Muscle layer of colon (tissue), 2 donors: Measurements from ENCODE around the gene NCOA5.
A peak's percentile ranks its signal among the peaks of the same experiment; 100 is the strongest.

ENCODE experiments used
- H3K27ac ChIP-seq: one replicate; pipeline ENCODE4 v1.7.0; 2013; ENCODE audit warnings: low read depth, mild to moderate bottlenecking, low read length, moderate library complexity
- H3K27me3 ChIP-seq, 2 donors: one replicate each; pipeline ENCODE4 v1.7.0; 2013; ENCODE audit warnings: low read length in 2 of 2, mild to moderate bottlenecking in 2 of 2; ENCODE audit not compliant: insufficient read depth in 2 of 2, control insufficient read depth in 1 of 2
- H3K36me3 ChIP-seq: one replicate; pipeline ENCODE4 v1.7.0; 2013; ENCODE audit warnings: mild to moderate bottlenecking, low read length; ENCODE audit not compliant: insufficient read depth
- H3K4me1 ChIP-seq: one replicate; pipeline ENCODE4 v1.7.0; 2013; ENCODE audit warnings: mild to moderate bottlenecking, low read length; ENCODE audit not compliant: insufficient read depth
- H3K4me3 ChIP-seq, 2 donors: one replicate each; pipeline ENCODE4 v1.7.0; 2013; ENCODE audit warnings: low read length in 2 of 2, low read depth in 1 of 2, mild to moderate bottlenecking in 1 of 2, moderate library complexity in 1 of 2
- H3K9ac ChIP-seq: one replicate; pipeline ENCODE4 v1.7.0; 2013; ENCODE audit warnings: low read length
- H3K9me3 ChIP-seq: one replicate; pipeline ENCODE4 v1.7.0; 2013; ENCODE audit warnings: mild to moderate bottlenecking, low read length
- donor health status: abdominal sarcoma.
- donor health status: Adenocarcinoma of cecum.

NCOA5 gene

DNA sequence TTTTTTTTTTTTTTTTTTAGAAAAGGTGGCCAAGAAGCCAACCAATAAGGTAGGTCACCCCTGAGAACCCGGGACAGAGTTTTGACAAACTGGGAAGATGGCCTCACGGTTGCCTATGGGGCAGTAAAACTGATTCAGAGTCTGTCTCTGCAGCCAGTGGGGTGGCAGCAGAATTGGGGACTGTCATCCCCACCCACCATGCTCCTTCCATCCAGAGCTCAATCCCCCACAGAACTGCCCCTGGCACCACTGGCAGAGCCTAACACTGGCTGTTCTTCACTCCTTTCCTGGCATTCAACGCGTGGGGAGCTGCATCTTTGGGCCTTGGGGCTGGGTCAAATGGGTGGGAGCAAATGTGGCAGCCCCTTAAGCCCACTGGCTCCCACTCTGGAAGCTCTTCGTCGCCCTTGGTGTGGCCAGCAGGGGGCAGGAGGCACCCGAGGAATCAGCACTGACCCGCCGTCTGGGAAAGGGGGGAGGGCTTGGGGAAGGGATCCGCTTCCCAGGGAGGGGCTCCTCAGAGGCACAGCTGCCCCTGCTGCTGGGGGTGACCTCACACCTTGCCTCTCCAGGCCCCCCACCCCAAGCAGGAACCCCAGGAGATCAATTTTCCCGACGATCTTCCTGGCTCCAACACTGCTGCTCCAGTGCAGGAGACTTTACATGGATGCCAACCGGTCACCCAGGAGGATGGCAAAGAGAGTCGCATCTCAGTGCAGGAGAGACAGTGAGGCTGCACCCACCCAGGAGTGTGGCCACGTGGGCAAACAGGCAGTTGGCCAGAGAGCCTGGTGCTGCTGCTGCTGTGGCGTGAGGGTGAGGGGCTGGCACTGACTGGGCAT, 38.8 kb upstream of the NCOA5 start:
- no peak overlapping the region for H3K9ac ChIP-seq
- no peaks in the 10 kb centered on the region for H3K4me1 ChIP-seq
- peaks cover 0 to 10% of the 10 kb centered on the region in 2 donors for H3K27me3 ChIP-seq
- no peak overlapping the region for H3K4me3 ChIP-seq
- peaks cover 14% of the 10 kb centered on the region for H3K36me3 ChIP-seq
- H3K9me3 ChIP-seq: no peaks in the 10 kb centered on the region
- no peak overlapping the region for H3K27ac ChIP-seq

DNA sequence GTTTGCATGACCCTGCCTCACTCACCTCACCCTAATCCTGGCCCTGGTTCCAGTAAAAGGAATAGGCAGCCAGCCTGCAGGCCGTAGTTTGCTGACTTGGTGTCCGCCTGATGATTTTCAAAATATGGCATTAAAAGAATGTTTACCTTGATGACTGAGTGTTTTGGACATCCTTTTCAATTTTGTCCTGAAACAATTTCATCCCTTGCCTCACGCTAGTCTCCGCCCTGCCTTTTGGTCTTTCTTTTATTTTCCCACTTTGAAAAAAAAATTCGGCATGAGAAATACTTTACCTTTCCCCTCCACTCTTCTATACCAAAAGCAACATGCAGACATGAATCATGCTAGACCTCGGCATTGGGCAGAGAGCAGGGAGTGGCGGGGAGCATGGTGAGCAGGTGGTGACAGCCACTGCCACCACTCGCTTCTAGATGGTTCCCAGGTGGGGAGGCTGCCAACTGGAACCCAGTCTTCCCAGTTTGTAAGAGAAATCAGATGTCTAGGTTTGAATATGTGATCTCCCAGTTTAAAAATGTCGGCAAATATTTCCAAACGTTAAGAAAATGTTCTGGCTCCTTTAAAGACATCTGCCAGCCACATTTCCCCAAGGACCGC, 37.7 kb upstream of the NCOA5 start:
- H3K36me3 ChIP-seq: peaks cover 14% of the 10 kb centered on the region
- H3K27me3 ChIP-seq: peaks cover 0 to 2% of the 10 kb centered on the region in 2 donors
- no peaks in the 10 kb centered on the region for H3K4me1 ChIP-seq
- no peaks in the 10 kb centered on the region for H3K9me3 ChIP-seq
- H3K27ac ChIP-seq: no peak overlapping the region
- no peak overlapping the region for H3K4me3 ChIP-seq
- no peak overlapping the region for H3K9ac ChIP-seq

DNA sequence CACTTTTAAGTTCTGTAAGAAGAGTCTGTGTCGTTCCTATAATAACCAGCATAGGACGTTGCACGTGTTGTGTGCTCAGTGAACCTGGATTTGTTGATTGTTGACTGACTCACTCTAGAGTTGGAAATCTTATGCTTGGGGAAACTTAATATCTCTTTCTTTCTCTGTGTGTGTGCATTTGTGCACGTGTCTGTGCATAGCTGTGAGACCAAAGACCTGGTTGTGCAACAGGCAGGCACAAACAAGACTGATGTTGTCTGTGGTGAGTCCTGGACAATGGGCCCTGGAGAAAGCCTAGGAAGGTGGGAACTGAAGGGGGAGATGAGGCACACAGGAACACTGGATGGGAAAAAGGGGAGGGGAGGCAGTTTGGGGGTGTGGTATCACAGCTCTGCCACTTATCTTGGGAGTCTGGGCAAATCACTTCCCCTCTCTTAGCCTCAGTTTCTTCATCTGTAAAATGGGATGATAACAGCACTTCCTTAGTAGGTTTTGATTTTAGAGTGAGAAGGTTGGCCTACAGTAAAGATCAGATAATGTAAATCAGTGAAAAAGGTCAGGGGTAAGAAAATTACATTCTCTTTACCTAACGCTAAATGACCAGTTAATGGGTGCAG, 36.8 kb upstream of the NCOA5 start:
- H3K27ac ChIP-seq: no peak overlapping the region
- H3K27me3 ChIP-seq: no peaks in the 10 kb centered on the region
- no peak overlapping the region for H3K4me3 ChIP-seq
- no peak overlapping the region for H3K9ac ChIP-seq
- H3K36me3 ChIP-seq: peaks cover 14% of the 10 kb centered on the region
- peaks cover 6% of the 10 kb centered on the region for H3K4me1 ChIP-seq
- H3K9me3 ChIP-seq: no peaks in the 10 kb centered on the region

DNA sequence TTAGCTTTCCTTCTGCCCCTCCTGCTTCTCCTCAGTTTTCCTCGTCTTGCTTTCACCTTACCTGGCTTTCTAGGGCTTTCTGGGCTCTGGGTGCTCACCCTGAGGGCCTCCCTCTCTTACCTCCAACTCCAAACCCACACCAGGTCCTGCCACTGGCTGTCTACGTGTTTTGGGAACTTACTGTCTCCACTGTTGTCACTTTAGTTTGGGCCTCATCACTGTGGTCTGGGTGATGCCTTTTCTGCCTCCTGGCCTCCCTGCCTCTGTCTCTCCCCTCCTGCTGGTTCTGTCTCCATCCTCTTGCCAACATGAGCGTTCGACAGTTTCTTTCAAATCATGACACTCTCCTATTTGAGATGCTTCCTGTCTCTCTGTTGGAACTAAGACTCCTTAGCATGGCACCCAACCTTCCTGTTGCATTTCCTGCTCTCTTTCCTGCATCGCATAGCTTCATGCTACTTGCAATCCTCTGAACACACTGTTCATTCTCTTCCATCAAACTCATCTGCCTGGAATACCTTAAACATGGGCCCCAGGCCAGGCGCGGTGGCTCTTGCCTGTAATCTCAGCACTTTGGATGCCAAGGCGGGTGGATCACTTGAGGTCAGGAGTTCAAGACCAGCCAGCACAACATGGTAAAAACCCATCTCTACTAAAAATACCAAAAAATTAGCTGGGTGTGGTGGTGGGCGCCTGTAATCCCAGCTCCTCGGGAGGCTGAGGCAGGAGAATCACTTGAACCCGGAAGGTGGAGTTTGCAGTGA, 33.9 kb upstream of the NCOA5 start:
- H3K4me1 ChIP-seq: peaks cover 20% of the 10 kb centered on the region
- H3K9ac ChIP-seq: no peak overlapping the region
- no peaks in the 10 kb centered on the region for H3K27me3 ChIP-seq
- H3K4me3 ChIP-seq: no peak overlapping the region
- H3K36me3 ChIP-seq: peaks cover 14% of the 10 kb centered on the region
- H3K27ac ChIP-seq: no peak overlapping the region
- no peaks in the 10 kb centered on the region for H3K9me3 ChIP-seq

DNA sequence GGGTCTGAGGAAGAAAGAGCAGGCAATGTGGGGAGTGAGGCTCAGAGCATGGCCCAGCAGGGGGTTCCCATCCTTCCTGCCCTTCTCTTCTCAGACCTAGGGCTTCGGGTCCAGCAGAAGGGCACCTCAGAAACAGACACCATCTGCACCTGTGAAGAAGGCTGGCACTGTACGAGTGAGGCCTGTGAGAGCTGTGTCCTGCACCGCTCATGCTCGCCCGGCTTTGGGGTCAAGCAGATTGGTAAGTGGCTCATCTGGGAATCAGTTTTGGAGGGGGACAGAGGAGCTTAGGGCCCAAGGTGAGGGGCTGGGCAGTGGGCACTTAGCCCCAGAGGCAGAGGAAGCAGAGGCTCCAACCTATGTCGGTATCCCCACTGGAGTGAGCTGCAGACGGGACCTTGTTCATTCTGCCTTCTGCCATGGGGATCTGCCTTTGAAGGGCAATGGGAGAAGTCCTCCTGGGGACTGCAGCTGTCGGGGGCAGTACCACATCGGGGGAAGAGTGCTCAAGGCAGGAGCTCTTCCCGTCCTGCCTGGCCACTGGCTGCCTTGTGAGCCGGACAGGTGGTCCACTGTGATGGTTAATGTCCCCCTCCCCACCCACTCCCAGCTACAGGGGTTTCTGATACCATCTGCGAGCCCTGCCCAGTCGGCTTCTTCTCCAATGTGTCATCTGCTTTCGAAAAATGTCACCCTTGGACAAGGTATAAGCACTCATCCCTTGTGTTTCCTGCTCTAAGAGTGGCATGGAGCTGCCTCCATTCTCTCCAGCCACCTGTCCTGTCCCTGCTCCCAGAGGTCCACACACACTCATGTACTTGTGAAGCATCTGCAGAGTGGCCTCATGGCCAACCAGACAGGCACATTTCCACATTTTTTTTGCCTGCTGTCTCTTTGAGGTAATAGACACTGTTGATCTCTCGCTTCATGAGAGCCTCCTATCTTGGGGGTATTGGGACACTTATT, 33.0 kb upstream of the NCOA5 start:
- H3K27ac ChIP-seq: no peak overlapping the region
- peaks cover 20% of the 10 kb centered on the region for H3K4me1 ChIP-seq
- no peak overlapping the region for H3K4me3 ChIP-seq
- no peak overlapping the region for H3K9ac ChIP-seq
- no peaks in the 10 kb centered on the region for H3K9me3 ChIP-seq
- H3K27me3 ChIP-seq: no peaks in the 10 kb centered on the region
- H3K36me3 ChIP-seq: peaks cover 14% of the 10 kb centered on the region

DNA sequence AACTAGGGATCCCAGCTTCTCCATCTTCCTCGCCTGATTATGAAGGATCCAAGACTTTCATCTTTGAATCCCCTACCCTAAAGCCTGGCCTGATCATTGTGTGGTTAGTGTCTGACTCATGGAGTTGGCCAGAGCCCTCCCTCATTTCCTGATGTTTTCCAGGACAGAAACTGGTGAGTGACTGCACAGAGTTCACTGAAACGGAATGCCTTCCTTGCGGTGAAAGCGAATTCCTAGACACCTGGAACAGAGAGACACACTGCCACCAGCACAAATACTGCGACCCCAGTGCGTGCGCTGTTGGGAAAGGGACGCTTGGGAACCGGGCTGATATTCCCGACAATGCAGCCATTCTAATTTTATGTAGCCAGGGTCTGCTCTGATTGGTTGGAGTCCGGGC, 32.3 kb upstream of the NCOA5 start:
- Histone ChIP-seq H3K4me3 (no peak overlapping the region), H3K9ac (no peak overlapping the region), H3K27ac (no peak overlapping the region), H3K27me3 (no peaks in the 10 kb centered on the region), H3K9me3 (no peaks in the 10 kb centered on the region), H3K36me3 (peaks cover 10% of the 10 kb centered on the region), H3K4me1 (peaks cover 20% of the 10 kb centered on the region)

DNA sequence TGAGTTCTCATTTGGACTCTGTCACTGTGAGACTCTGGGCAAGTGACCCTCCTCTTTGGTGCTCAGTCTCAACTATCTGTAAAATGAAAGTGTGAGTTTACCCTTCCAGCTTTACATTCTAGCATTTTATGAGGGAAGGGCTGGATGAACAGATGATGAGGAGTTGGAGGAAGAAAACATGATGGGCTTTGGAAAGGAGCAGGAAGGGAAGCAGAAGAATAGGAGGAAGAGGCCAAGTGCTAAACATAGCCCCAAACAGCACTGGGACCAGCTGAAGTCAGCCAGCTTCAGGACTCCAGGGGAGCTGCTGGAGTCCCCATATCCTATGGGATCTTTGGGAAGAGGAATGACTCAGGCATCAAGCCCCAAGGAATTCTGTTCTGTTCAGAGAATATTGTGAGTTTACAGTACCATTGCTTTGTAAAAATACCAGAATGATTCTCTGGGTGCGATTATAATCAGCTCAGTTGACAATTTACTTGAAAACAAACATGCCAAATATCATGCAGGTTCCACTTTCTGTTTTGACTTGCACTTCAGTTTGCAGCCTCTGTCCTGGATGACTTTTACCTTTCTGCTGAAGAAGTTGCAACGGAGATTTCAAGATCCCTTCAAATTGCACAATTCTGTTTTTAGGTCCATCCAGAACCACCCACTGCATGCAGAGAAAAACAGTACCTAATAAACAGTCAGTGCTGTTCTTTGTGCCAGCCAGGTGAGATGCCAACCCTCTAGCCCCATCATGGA, 31.6 kb upstream of the NCOA5 start:
- no peak overlapping the region for H3K9ac ChIP-seq
- peaks cover 20% of the 10 kb centered on the region for H3K4me1 ChIP-seq
- no peaks in the 10 kb centered on the region for H3K27me3 ChIP-seq
- no peaks in the 10 kb centered on the region for H3K9me3 ChIP-seq
- H3K36me3 ChIP-seq: peaks cover 5% of the 10 kb centered on the region
- no peak overlapping the region for H3K4me3 ChIP-seq
- H3K27ac ChIP-seq: no peak overlapping the region

DNA sequence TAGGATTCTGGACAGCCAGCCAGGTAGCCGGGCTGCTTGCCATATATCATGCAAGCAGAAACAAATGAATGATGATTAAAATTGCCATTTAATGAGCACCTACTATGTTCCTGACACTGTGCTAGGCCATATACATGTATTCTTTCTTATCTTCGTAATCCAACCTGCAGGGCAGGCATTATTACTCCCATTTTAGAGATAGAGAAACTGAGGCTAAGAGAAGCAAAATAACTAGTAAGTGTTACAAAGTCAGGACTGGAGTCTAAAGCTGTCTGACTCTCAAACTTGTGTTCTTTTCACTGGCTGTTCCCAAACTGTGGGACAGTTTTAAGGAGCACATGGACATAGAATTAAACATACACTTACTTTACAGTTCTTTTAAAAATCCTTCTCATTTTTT, 30.4 kb upstream of the NCOA5 start:
- Histone ChIP-seq H3K27me3 (no peaks in the 10 kb centered on the region), H3K4me3 (no peak overlapping the region), H3K4me1 (peaks cover 20% of the 10 kb centered on the region), H3K36me3 (no peaks in the 10 kb centered on the region), H3K9me3 (no peaks in the 10 kb centered on the region), H3K27ac (no peak overlapping the region), H3K9ac (no peak overlapping the region)

DNA sequence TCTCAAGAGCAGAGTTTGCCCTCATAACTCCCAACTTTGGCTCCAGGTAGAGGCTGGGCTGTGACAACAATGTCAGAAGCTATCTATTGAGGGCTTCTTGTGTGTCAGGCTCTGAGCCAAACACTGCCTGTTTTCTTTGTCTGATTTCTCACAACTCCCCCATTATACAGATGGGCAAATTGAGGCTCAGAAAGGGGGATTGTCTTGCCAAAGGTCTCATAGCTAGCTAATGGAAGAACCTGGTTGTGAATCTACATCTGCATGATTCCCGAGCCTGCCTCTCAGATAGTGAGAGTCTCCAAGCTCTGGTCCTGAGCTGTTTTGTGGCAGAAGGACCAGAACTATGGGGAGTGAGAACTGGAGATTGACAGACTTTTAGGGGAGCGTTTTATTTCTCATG, 29.8 kb upstream of the NCOA5 start:
- H3K4me1 ChIP-seq: peaks cover 20% of the 10 kb centered on the region
- H3K4me3 ChIP-seq: no peak overlapping the region
- no peak overlapping the region for H3K9ac ChIP-seq
- no peaks in the 10 kb centered on the region for H3K36me3 ChIP-seq
- no peak overlapping the region for H3K27ac ChIP-seq
- H3K27me3 ChIP-seq: no peaks in the 10 kb centered on the region
- no peaks in the 10 kb centered on the region for H3K9me3 ChIP-seq

DNA sequence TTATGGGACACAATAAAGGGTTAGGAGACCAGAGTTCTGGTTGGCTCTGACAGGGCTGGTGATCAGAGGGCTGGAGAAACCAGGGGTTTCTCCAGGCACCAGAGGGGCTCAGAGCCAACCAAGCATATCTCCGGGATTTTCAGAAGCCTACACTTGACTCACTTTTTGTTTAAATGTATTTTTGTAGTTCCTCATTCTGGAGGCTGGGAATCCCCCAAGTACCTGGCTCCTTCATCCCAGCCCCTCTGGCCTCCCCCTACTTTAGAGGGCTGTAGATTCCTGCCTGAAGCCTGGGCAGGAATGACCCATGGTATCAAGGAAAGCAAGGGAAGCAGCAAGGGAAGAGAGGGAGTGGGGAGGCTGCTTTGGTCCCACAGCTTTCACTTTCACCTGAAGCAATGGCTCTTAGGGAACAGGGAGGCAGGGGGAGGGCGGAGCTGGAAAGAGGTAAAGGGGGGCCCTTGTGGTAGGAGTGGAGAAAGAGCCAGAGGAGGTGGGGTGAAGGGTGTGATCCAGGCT, 29.3 kb upstream of the NCOA5 start:
- H3K9ac ChIP-seq: no peak overlapping the region
- no peaks in the 10 kb centered on the region for H3K36me3 ChIP-seq
- H3K4me1 ChIP-seq: peaks cover 20% of the 10 kb centered on the region
- no peaks in the 10 kb centered on the region for H3K9me3 ChIP-seq
- H3K27me3 ChIP-seq: no peaks in the 10 kb centered on the region
- H3K27ac ChIP-seq: no peak overlapping the region
- peak overlapping the region in 1 of 2 donors; percentile 78 for H3K4me3 ChIP-seq
